Mesodermal cell (in vitro differentiated cells): ENCODE results near the gene MPHOSPH10. TPM values are rescaled to one million over a fixed set of nuclear protein-coding genes. Genes with fewer than 3 reads are reported as not detected.
"Not testable (repeated sequence)": the region's sequence is repeated elsewhere in the genome, so short reads cannot be mapped to it uniquely, and the experiment has no call there.

ENCODE experiments used
- H3K27ac ChIP-seq: 2 replicates; pipeline ENCODE4 v1.7.0; 2013; ENCODE audit warnings: mild to moderate bottlenecking, low read depth, low read length, moderate library complexity; ENCODE audit not compliant: severe bottlenecking
- H3K36me3 ChIP-seq: 2 replicates; pipeline ENCODE4 v1.7.1; 2013; ENCODE audit warnings: mild to moderate bottlenecking, low read length, moderate library complexity; ENCODE audit not compliant: control insufficient read depth, insufficient read depth
- H3K4me1 ChIP-seq: one replicate; pipeline ENCODE4 v1.7.1; 2013; ENCODE audit warnings: mild to moderate bottlenecking, low read length; ENCODE audit not compliant: insufficient read depth, control insufficient read depth, poor library complexity, severe bottlenecking
- H3K4me3 ChIP-seq: 2 replicates; pipeline ENCODE4 v1.7.0; 2013; ENCODE audit warnings: low read length, control low read depth, mild to moderate bottlenecking; ENCODE audit not compliant: insufficient read depth, poor library complexity, severe bottlenecking; ENCODE audit errors: extremely low read depth
- H3K9me3 ChIP-seq: 2 replicates; pipeline ENCODE4 v1.7.1; 2013; ENCODE audit warnings: mild to moderate bottlenecking, low read length, moderate library complexity; ENCODE audit not compliant: control insufficient read depth
- WGBS, 2 experiments: methylation state at CpG; one replicate each; pipeline ENCODE4 v1.1.5; 2013; ENCODE audit warnings: missing lambda C conversion rate in 2 of 2; ENCODE audit not compliant: insufficient coverage in 2 of 2; 5-methylcytosine and 5-hydroxymethylcytosine counted together
- polyA plus RNA-seq, 2 experiments: library from polyadenylated mRNA; stranded (reverse); fragments of 50-300 nt; gene quantifications; one replicate each; pipeline ENCODE4 v1.2.3, GENCODE V29; 2013

MPHOSPH10 gene, protein sequence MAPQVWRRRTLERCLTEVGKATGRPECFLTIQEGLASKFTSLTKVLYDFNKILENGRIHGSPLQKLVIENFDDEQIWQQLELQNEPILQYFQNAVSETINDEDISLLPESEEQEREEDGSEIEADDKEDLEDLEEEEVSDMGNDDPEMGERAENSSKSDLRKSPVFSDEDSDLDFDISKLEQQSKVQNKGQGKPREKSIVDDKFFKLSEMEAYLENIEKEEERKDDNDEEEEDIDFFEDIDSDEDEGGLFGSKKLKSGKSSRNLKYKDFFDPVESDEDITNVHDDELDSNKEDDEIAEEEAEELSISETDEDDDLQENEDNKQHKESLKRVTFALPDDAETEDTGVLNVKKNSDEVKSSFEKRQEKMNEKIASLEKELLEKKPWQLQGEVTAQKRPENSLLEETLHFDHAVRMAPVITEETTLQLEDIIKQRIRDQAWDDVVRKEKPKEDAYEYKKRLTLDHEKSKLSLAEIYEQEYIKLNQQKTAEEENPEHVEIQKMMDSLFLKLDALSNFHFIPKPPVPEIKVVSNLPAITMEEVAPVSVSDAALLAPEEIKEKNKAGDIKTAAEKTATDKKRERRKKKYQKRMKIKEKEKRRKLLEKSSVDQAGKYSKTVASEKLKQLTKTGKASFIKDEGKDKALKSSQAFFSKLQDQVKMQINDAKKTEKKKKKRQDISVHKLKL
- polyA plus RNA-seq (2013, experiment 1 of 2) = 24.4 TPM
- polyA plus RNA-seq (2013, experiment 2 of 2) = 34.0 TPM

GRCh38 chr2:71130152-71130904 is at the start of gene MPHOSPH10, which contains the start of gene MCEE:
Gene MPHOSPH10, plus strand, starts transcription at chr2:71130634. Its CDS starts 32 bp downstream, at chr2:71130666.
Gene MCEE, minus strand, starts transcription at chr2:71130229. Its CDS starts 10 bp downstream, at chr2:71130219.
- no peaks in the 10 kb centered on the region for H3K9me3 ChIP-seq
- peaks cover 4% of the 10 kb centered on the region for H3K4me1 ChIP-seq

GRCh38 chr2:71082402-71083252 is 47.8 kb upstream of the MPHOSPH10 start:
- 86 to 100% methylated on average over 1 to 2 of the region's 5 CpGs for WGBS, 2 experiments
- no peak overlapping the region for H3K27ac ChIP-seq
- peaks cover 17% of the 10 kb centered on the region for H3K36me3 ChIP-seq
- no peak overlapping the region for H3K4me3 ChIP-seq
- H3K9me3 ChIP-seq = no peaks in the 10 kb centered on the region
- no peaks in the 10 kb centered on the region for H3K4me1 ChIP-seq

More at GRCh38 chr2:71130152-71130904, at the start of gene MPHOSPH10, which contains the start of gene MCEE:
- peak within 1 kb of the TSS; percentile 84 for H3K4me3 ChIP-seq
- peaks cover 8% of the 10 kb centered on the region for H3K36me3 ChIP-seq
- peak within 1 kb of the TSS; percentile 90 for H3K27ac ChIP-seq
- WGBS, 2 experiments = 0 to 1% methylated on average over 40 to 52 of the region's 67 CpGs

DNA sequence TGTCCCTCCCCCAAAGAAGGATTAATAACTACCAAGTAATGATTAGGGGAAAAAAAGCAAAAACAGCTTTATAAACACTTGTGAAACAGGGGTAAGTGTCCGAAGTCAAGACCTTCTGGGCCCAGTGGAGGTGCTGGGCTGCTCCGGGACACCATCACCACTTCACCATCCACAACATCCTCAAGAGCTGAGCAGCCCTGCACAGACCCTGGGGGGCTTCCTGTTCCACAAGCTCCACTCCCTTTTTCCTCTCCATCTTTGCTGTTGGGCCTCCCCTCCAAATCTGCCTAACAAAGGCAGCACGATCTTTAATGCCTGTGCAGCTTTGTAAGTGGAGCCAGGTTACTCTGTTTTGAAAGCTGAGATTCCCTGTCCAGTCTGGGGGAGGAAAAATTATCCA is 47.1 kb upstream of the MPHOSPH10 start:
- H3K4me3 ChIP-seq, H3K27ac ChIP-seq, H3K4me1 ChIP-seq, H3K9me3 ChIP-seq: not testable (repeated sequence)
- peaks cover 11% of the 10 kb centered on the region for H3K36me3 ChIP-seq
- WGBS, 2 experiments = no CpG with 5 or more reads among the region's 3 CpGs

- not testable (repeated sequence) for H3K9me3 ChIP-seq, H3K36me3 ChIP-seq, H3K4me1 ChIP-seq, H3K4me3 ChIP-seq, H3K27ac ChIP-seq
- 95 to 96% methylated on average over 9 to 10 of the region's 13 CpGs for WGBS, 2 experiments
These were observed 46.6 kb upstream of the MPHOSPH10 start for GRCh38 chr2:71083752-71084312.

DNA sequence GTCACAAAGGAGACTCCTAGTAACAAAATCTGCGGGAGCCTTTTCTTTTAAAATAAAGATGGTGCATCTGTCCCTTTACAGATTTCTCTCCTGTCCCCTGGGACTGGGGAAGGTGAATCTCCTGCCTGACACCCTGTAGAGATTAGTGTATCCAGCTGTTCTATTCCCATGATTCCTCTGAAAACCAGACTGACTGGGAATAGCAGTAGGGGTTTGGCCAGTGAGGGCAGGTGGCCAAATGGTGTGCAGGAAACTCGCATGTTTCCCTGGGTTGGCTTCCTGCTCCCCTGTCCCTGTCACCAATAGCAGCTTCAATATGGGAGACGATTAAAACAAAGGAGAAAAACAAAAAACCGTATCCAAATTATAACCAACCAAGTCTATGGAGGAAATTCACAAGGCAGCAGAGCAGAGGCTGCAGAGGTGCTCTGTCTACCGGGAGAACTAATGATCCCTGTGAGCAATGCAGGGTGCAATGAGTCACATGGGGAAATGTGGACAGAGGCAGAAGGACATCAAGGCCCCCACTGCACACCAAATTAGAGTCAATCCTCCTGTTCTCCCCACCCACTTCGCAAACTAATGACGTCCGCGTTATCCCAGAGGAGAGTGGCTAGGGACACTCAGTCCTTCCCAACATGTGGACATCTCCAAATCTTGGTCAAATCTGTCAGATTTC is 45.0 kb upstream of the MPHOSPH10 start:
- not testable (repeated sequence) for H3K4me1 ChIP-seq, H3K27ac ChIP-seq
- 83% methylated on average over 1 of the region's 9 CpGs; no CpG with 5 or more reads in 1 of the 2 experiments for WGBS, 2 experiments

DNA sequence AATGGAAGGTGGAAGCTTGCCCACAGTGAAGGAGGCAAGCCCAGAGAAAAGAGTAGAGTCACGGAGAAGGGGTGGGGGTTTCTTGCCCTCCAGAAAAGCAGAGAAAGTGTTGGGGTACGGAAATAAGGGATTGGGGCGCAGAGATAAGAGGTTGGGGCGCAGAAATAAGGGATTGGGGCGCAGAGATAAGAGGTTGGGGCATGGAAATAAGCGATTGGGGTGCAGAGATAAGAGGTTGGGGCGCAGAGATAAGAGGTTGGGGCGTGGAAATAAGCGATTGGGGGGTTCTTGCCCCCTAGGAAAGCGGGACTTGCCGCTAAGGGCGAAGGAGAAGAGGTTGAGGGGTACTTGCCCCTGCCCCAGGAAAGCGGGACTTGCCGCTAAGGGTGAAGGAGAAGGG is 41.0 kb upstream of the MPHOSPH10 start:
- WGBS, 2 experiments = 95 to 96% methylated on average over 9 to 12 of the region's 14 CpGs
- not testable (repeated sequence) for H3K9me3 ChIP-seq, H3K4me1 ChIP-seq, H3K4me3 ChIP-seq, H3K36me3 ChIP-seq, H3K27ac ChIP-seq

More for the DNA sequence above, 45.0 kb upstream of the MPHOSPH10 start:
- not testable (repeated sequence) for H3K36me3 ChIP-seq, H3K9me3 ChIP-seq, H3K4me3 ChIP-seq

- 88 to 98% methylated on average over 4 to 6 of the region's 9 CpGs for WGBS, 2 experiments
- not testable (repeated sequence) for H3K4me1 ChIP-seq, H3K9me3 ChIP-seq, H3K36me3 ChIP-seq, H3K4me3 ChIP-seq, H3K27ac ChIP-seq
These were observed 38.6 kb upstream of the MPHOSPH10 start for GRCh38 chr2:71091808-71092207.

GRCh38 chr2:71092491-71093260 is 37.8 kb upstream of the MPHOSPH10 start:
- 96% methylated on average over 19 to 23 of the region's 33 CpGs for WGBS, 2 experiments
- not testable (repeated sequence) for H3K4me3 ChIP-seq, H3K9me3 ChIP-seq

More at GRCh38 chr2:71092491-71093260, 37.8 kb upstream of the MPHOSPH10 start:
- H3K4me1 ChIP-seq, H3K27ac ChIP-seq, H3K36me3 ChIP-seq: not testable (repeated sequence)
